Stimulated activated CD4-positive, alpha-beta T cell treated with anti-CD3 and anti-CD28 coated beads, Interleukin-15, amount 100 ng/mL, for 24 hours (primary cell): Measurements from ENCODE around the gene ARHGEF28.

Source experiments
- DNase-seq: peaks from one replicate; pipeline ENCODE4 v3.0.0-alpha.2; 2020

The ARHGEF28 gene

GRCh38 chr5:73867345-73868335 is 241.6 kb downstream of the ARHGEF28 start:
- DNase-seq = no peak

- no peak for DNase-seq
These were observed 257.6 kb downstream of the ARHGEF28 start for GRCh38 chr5:73883646-73884045.

DNA sequence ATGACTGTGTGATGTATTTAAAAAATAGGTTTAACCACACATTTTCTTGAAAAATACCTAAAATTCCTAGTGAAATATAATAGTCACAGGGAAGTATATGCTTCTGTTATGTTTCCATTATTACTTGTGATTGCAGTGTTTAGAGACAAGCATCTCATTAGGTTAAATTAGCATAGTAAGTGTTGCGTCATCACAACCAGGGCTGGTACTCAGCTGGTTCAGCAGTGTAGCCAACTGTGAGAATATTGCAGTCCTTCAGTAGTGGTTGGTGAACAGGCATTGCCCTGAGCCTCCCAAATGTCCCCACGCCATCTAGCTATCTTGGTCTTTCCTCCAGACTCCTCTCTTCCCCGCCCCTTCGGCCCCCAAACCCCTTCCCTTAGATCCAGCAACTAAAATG is 261.7 kb downstream of the ARHGEF28 start:
- no peak for DNase-seq

- DNase-seq = no peak
These were observed 264.6 kb downstream of the ARHGEF28 start for GRCh38 chr5:73890569-73890968.

DNA sequence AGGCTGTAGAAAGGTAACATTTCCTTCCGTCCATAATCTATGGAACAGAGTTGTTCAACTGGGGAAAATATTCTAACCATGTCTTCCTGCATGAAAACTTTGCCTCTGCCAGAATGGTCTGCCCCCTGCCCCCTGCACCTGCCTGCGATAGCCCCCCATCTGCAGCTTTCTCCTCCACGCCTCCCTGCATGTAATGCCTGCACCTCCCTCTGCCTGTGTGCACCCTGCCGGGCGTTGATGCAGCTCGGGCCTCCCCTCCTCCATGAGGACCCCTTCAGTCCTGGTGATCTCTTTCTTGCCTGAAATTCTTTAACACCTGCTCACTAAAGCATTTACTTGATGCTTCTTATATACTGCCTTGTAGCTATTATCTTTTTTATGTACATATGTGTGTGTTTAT is 266.2 kb downstream of the ARHGEF28 start:
- DNase-seq = no peak

DNA sequence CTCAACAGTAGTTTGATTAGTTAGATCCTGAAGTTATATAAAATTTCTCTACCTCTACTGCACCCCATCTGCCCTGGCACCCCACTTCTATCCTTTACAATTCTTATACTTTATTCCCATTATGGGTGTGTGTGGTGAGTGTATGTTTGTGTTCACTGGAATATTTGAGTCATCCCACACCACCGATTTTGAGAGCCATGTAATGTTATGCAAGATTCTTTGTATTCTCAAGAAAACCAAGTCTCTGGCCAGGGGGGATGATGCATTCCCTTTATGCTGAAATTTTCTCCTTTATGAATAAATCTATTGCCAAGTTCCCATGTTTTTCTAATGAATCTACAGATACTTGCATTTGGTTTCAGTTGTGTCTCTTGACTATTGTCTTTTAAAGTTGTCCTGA is 266.8 kb downstream of the ARHGEF28 start:
- DNase-seq = no peak

GRCh38 chr5:73893813-73894212 is 267.8 kb downstream of the ARHGEF28 start:
- DNase-seq = no peak

DNA sequence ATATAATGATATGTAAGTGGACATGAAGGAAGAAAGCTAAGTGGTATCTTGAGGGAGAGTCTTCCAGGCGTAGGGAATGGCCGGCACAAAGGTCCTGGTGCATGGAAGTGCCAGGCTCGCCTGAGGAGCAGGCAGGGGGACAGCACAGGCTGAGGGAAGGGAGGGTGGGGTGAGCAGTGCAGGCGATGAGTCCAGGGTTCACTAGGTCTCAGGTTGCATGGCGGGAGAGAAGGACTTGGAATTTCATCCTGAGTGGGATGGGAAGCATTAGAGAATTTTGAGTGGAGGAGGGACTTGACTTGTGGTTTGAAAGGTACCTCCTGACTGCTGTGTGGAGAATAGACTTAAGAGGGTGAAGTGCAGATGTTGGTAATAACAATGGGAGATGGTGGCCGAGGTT is 268.9 kb downstream of the ARHGEF28 start:
- no peak for DNase-seq

- DNase-seq = no peak
These were observed 269.5 kb downstream of the ARHGEF28 start for GRCh38 chr5:73895471-73895870.

- no peak for DNase-seq
These were observed 270.1 kb downstream of the ARHGEF28 start for GRCh38 chr5:73896097-73896496.

DNA sequence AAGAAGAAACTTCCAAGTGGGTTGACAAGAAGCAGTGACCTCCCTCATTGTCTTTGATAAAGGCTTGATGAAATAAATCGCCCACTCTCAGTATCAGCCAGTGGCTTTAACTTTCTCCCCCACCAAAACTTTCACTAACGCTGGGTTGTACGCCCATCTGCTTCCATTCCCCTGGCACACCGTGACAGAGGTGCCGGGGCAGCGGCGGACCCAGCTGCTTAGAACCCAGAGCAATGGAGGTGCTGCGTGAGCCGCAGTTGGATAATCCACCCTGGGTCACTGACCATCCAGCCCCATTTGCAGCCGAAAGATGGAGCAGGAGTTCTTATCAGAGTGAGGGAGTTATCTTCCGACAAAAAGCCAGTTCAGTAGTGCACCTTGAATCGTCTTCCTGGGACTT is 270.7 kb downstream of the ARHGEF28 start:
- no peak for DNase-seq

GRCh38 chr5:73897893-73898292 is 271.9 kb downstream of the ARHGEF28 start:
- no peak for DNase-seq

GRCh38 chr5:73899055-73899454 is 273.1 kb downstream of the ARHGEF28 start:
- DNase-seq = no peak

DNA sequence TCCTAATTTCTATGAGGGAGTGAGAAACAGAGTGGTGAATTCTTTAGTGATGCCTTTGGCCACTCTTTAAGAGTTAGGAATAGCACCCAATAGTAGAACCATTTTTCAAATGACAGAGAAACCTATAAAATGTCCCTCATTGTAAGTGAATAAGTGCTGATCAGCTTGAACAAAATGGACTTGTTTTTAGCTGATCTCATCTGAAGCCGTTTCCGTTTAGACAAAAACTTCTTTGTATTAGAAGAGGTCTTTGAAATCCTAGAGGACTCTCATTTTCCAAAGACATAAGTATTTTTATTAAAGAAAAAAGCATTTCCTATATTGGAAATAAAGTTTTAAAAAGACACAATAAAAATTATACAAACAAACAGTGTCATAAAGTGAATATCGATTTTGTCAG is 273.9 kb downstream of the ARHGEF28 start:
- no peak for DNase-seq

- DNase-seq = no peak
These were observed 274.6 kb downstream of the ARHGEF28 start for GRCh38 chr5:73900566-73900965.

DNA sequence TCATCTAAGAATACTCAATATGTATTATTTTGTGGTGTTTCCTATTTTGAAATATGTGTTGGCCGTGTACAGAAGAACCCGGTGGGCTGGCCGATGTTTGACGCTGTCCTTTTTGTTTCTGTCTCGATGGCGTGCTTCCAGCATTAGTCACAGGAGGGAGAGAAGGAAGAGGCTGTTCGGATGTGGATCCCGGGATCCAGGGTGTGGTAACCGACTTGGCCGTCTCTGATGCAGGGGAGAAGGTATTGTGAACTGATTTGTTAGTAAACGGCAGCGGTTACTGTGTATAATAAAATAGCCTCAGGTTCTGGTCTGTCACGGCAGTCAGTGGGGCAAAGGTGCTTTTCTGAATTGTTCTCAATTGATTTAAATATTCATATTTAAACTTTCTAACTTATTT is 275.0 kb downstream of the ARHGEF28 start:
- DNase-seq = no peak

DNA sequence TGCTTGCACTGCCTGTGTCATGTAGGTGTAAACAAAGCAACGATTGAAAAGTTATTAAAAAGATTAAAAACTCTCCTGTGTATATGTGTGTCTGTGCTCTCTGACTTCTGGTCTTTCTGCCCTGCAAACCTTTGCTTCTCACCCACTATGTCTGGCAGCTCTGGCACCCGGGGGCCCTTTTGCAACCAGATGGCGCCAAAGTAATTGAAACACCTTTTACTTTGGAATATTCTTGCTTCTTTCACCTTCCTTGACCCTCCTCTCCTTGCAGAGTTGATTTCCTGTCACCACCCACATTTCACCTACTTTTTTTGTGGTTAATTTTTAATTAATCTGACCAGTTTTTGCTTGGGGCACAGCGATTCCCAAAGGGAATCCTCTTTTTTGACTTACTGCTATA is 275.5 kb downstream of the ARHGEF28 start:
- no peak for DNase-seq

DNA sequence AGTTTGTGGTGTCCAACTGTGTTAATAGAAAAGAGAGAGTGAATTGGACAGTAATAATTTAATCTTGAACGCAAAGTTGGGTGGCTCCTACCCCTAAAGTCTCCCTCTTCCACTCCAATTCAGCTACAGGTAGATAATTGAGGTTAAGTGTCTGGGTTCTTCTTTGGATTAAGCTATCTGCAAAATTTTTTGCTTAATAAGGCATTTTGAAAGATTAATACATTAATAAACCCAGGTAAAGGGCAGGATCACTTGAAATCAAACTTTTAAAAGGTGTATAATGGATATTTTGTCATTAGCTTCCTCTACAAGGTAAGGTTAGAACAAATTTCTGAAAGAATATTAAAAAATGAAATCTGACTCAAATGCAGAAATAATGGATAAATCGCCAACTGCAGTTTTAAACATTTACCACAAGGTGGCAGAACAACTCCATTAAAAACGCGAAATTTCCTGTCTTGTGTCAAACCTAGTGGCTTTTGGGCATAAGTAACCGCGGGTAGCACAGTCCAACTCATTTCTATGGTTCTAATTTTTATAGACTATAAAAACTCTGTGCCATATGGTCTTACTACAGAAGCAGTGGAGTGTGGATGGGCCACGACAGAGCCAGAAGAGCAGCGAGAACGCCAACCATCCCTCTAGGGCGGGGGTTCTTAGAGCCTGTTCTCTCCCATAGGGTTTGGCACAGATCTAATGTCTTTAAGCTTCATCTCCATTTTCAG is 276.5 kb downstream of the ARHGEF28 start:
- no peak for DNase-seq

- no peak for DNase-seq
These were observed 277.2 kb downstream of the ARHGEF28 start for GRCh38 chr5:73903169-73903568.

DNA sequence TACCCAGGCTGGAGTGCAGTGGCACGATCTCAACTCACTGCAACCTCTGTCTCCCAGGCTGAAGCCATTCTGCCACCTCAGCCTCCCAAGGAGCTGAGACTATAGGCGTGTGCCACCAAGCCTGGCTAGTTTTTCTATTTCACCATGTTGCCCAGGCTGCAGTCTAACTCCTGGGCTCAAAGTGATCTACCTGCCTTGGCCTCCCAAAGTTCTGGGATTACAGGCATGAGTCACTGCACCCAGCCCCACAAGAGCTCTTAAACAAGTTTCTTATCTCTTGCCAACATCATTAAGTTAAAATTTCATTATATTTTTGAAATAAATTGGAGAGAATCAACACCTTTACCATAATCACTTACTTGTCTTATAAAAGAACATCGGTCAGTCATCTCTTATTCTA is 280.3 kb downstream of the ARHGEF28 start:
- DNase-seq = no peak

GRCh38 chr5:73907164-73907563 is 281.2 kb downstream of the ARHGEF28 start:
- no peak for DNase-seq

DNA sequence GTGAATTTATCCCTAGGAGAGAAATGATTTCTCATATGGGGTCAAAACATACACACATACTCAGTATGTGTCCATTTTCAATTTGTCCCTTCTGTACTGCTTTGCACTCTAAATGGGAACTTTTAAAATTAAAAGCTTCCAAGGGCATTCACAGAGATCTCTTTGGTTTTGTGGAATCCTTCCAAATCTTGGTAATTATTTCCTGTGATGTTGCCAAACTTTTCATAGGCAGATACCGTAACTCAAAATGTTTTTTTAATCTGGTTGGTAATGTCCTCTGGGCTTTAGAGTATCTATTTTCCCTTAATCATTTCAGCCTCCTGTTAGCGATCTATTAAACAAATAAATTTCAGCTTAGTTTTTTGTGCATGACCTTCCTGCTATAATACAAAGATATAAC is 282.4 kb downstream of the ARHGEF28 start:
- DNase-seq = no peak

DNA sequence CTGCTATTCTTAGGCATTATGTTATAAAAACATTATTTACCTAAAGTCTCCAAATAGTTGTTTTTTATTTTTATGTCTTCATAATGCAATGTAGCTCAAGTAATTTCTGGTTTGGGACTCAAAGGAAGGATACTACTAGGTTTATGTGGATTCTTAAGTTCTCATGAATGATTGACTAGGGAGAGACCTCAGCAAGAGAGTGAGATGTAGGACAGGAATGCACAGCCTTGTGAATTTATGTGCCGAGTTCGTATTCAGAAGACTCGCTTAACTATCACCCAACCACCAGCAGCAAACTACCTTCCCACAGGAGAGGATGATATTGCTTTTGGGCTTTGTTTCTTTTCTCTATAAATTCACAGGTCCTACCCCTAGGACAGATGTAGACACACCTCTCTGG is 282.9 kb downstream of the ARHGEF28 start:
- DNase-seq = no peak

DNA sequence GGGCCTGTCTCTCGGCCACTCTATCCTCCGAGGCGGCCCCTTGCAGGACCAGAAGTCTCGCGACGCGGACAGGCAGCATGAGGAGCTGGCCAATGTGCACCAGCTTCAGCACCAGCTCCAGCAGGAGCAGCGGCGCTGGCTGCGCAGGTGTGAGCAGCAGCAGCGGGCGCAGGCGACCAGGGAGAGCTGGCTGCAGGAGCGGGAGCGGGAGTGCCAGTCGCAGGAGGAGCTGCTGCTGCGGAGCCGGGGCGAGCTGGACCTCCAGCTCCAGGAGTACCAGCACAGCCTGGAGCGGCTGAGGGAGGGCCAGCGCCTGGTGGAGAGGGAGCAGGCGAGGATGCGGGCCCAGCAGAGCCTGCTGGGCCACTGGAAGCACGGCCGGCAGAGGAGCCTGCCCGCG is 283.5 kb downstream of the ARHGEF28 start:
- DNase-seq = no peak
